Stimulated activated naive CD8-positive, alpha-beta T cell treated with anti-CD3 and anti-CD28 coated beads, Interleukin-15, Interleukin-2, amounts not matched to agents 100 ng/mL and 50 ng/mL, for 24 hours (primary cell): Measurements from ENCODE around the gene ZDHHC13.

Source experiments
- H3K27ac Mint-ChIP-seq: one replicate; pipeline ENCODE4 v1.8.0; 2021; ENCODE audit warnings: mild to moderate bottlenecking, mixed read lengths
- H3K27me3 Mint-ChIP-seq: one replicate; pipeline ENCODE4 v1.8.0; 2021; ENCODE audit warnings: mixed read lengths
- H3K36me3 Mint-ChIP-seq: one replicate; pipeline ENCODE4 v1.8.0; 2021; ENCODE audit warnings: low read depth, mixed read lengths
- H3K4me1 Mint-ChIP-seq: one replicate; pipeline ENCODE4 v1.8.0; 2021; ENCODE audit warnings: low read depth, mixed read lengths
- H3K4me3 Mint-ChIP-seq: one replicate; pipeline ENCODE4 v1.8.0; 2021; ENCODE audit warnings: mild to moderate bottlenecking, mixed read lengths
- H3K9me3 Mint-ChIP-seq: one replicate; pipeline ENCODE4 v1.8.0; 2021; ENCODE audit warnings: mixed read lengths

The ZDHHC13 gene

DNA sequence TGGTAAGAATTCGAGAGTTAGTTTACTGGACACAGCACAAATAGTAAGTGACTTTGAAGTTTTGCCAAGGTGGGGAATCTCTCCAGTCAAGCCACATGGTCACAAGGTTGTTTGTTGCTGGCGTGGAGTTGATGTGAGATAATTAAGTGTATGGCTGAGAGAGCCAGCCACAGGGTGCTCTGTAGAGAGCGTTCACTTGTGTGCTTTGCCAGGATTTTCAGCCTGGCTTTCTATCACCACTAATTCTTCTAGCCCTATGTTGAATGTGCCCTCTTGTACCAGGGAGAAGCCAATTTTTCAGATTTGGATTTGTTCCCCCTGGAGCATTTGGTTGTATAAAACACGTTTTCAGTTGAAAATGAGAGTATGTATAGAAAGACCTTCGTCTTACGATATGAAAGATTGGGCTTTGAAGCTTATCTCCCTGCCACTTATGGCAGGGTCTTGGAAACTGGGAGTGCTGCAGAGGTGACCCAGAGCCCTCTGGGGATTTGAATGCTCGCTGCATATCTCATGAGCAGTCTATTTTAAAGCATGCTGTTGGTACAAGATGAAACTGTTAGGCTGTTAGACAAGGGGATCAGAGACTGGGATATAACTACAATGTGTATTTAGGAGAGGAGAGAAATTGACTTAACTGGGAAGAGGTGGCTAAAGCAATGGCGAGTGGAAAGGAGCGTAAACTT is 56.2 kb downstream of the ZDHHC13 start:
- peaks cover 70% of the 10 kb centered on the region for H3K36me3 Mint-ChIP-seq
- no peaks in the 10 kb centered on the region for H3K27me3 Mint-ChIP-seq
- no peaks in the 10 kb centered on the region for H3K9me3 Mint-ChIP-seq
- H3K27ac Mint-ChIP-seq = no peak overlapping the region
- H3K4me1 Mint-ChIP-seq = no peaks in the 10 kb centered on the region
- no peak overlapping the region for H3K4me3 Mint-ChIP-seq

DNA sequence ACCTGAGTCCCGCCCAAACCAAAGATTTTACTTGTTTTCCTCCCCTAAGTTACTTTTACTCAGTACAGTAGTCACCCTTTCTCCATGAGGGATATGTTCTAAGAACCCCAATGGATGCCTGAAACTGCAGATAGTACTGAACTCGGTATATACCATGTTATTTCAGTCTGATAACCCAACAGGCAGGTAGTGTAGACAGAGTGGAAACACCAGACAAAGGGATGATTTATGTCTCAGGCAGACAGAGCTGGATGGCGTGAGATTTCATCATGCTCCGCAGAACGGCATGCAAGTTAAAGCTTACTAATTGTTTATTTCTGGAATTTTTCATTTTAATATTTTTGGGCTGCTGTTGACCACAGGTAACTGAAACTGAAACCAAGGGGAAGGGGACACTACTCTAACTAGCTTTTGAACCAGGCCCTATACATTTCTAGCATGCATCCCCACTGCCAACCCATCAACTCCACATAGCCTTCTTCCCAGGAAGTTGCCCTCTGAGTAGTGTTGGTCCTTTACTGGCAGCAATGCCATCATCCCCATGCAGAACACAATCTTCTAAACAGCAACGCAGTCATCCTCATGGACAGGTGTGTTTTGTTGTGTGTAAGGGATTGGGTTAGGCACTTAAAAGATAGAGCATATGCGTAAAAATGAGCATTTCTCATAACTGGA is 57.1 kb downstream of the ZDHHC13 start:
- Mint-ChIP-seq H3K36me3 (peaks cover 60% of the 10 kb centered on the region), H3K4me3 (no peak overlapping the region), H3K27ac (no peak overlapping the region), H3K4me1 (no peaks in the 10 kb centered on the region), H3K27me3 (no peaks in the 10 kb centered on the region), H3K9me3 (no peaks in the 10 kb centered on the region)

GRCh38 chr11:19176629-19177186 is 59.7 kb downstream of the ZDHHC13 start:
- H3K4me1 Mint-ChIP-seq = no peaks in the 10 kb centered on the region
- H3K36me3 Mint-ChIP-seq = peaks cover 45% of the 10 kb centered on the region
- no peak overlapping the region for H3K4me3 Mint-ChIP-seq
- no peaks in the 10 kb centered on the region for H3K27me3 Mint-ChIP-seq
- no peak overlapping the region for H3K27ac Mint-ChIP-seq
- H3K9me3 Mint-ChIP-seq = no peaks in the 10 kb centered on the region

- H3K27me3 Mint-ChIP-seq = no peaks in the 10 kb centered on the region
- no peak overlapping the region for H3K4me3 Mint-ChIP-seq
- no peaks in the 10 kb centered on the region for H3K4me1 Mint-ChIP-seq
- no peak overlapping the region for H3K27ac Mint-ChIP-seq
- no peaks in the 10 kb centered on the region for H3K9me3 Mint-ChIP-seq
- peaks cover 4% of the 10 kb centered on the region for H3K36me3 Mint-ChIP-seq
Measured at GRCh38 chr11:19181531-19182261, 64.7 kb downstream of the ZDHHC13 start.

- H3K4me3 Mint-ChIP-seq = no peak overlapping the region
- no peaks in the 10 kb centered on the region for H3K4me1 Mint-ChIP-seq
- H3K36me3 Mint-ChIP-seq = no peaks in the 10 kb centered on the region
- no peaks in the 10 kb centered on the region for H3K9me3 Mint-ChIP-seq
- H3K27ac Mint-ChIP-seq = no peak overlapping the region
- H3K27me3 Mint-ChIP-seq = no peaks in the 10 kb centered on the region
Measured at GRCh38 chr11:19183646-19184045, 66.7 kb downstream of the ZDHHC13 start.

- Mint-ChIP-seq H3K9me3 (no peaks in the 10 kb centered on the region), H3K27ac (no peak overlapping the region), H3K36me3 (no peaks in the 10 kb centered on the region), H3K27me3 (no peaks in the 10 kb centered on the region), H3K4me1 (no peaks in the 10 kb centered on the region), H3K4me3 (no peak overlapping the region)
Measured at GRCh38 chr11:19185036-19185435, 68.1 kb downstream of the ZDHHC13 start.

DNA sequence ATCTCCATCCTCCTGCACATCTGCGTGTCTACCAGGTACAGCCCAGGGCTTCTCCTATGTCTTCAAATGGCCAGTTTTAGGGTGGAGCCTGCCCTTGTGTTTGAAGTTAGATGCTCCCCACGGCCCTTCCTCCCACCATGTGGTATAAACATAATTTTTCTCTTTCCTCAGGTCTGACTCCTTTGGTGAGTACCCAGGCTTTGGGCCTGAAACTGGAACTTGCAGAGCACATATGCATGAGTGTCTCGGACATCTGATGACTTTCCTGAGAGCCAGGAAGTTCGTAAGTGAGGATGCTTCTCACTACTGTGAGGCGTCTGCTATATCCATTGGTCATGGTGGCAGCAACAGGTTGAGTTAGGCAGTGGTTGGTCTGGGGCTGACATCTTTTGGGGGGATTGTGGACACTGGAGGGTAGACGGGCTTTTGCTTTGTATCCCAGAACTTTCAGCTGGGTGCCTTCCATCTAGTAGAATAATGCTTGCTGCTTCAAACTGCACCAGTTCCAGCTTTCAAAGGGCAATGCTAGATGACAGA is 68.6 kb downstream of the ZDHHC13 start:
- Mint-ChIP-seq H3K27ac (no peak overlapping the region), H3K36me3 (no peaks in the 10 kb centered on the region), H3K27me3 (no peaks in the 10 kb centered on the region), H3K9me3 (no peaks in the 10 kb centered on the region), H3K4me3 (no peak overlapping the region), H3K4me1 (no peaks in the 10 kb centered on the region)

GRCh38 chr11:19187114-19187832 is 70.3 kb downstream of the ZDHHC13 start:
- no peaks in the 10 kb centered on the region for H3K4me1 Mint-ChIP-seq

GRCh38 chr11:19187833-19188258 is 70.9 kb downstream of the ZDHHC13 start:
- H3K27me3 Mint-ChIP-seq = no peaks in the 10 kb centered on the region

More at GRCh38 chr11:19187114-19187832, 70.3 kb downstream of the ZDHHC13 start:
- Mint-ChIP-seq H3K9me3 (no peaks in the 10 kb centered on the region), H3K4me3 (no peak overlapping the region), H3K36me3 (no peaks in the 10 kb centered on the region), H3K27me3 (no peaks in the 10 kb centered on the region), H3K27ac (no peak overlapping the region)

GRCh38 chr11:19191530-19192169 is 74.7 kb downstream of the ZDHHC13 start:
- Mint-ChIP-seq H3K9me3 (no peaks in the 10 kb centered on the region), H3K36me3 (no peaks in the 10 kb centered on the region), H3K27me3 (no peaks in the 10 kb centered on the region), H3K4me3 (no peak overlapping the region), H3K27ac (no peak overlapping the region), H3K4me1 (no peaks in the 10 kb centered on the region)

More at GRCh38 chr11:19187833-19188258, 70.9 kb downstream of the ZDHHC13 start:
- Mint-ChIP-seq H3K4me1 (no peaks in the 10 kb centered on the region), H3K27ac (no peak overlapping the region), H3K4me3 (no peak overlapping the region), H3K9me3 (no peaks in the 10 kb centered on the region), H3K36me3 (no peaks in the 10 kb centered on the region)

- Mint-ChIP-seq H3K27ac (no peak overlapping the region), H3K4me1 (no peaks in the 10 kb centered on the region), H3K4me3 (no peak overlapping the region), H3K27me3 (no peaks in the 10 kb centered on the region), H3K9me3 (no peaks in the 10 kb centered on the region), H3K36me3 (no peaks in the 10 kb centered on the region)
Measured at GRCh38 chr11:19193916-19194315, 76.9 kb downstream of the ZDHHC13 start.

GRCh38 chr11:19194620-19195308 is 77.8 kb downstream of the ZDHHC13 start:
- H3K36me3 Mint-ChIP-seq = no peaks in the 10 kb centered on the region
- no peaks in the 10 kb centered on the region for H3K9me3 Mint-ChIP-seq
- no peaks in the 10 kb centered on the region for H3K27me3 Mint-ChIP-seq
- no peaks in the 10 kb centered on the region for H3K4me1 Mint-ChIP-seq
- H3K27ac Mint-ChIP-seq = no peak overlapping the region
- no peak overlapping the region for H3K4me3 Mint-ChIP-seq

GRCh38 chr11:19196432-19196831 is 79.5 kb downstream of the ZDHHC13 start:
- Mint-ChIP-seq H3K27me3 (peaks cover 5% of the 10 kb centered on the region), H3K4me3 (no peak overlapping the region), H3K27ac (no peak overlapping the region), H3K4me1 (no peaks in the 10 kb centered on the region), H3K36me3 (no peaks in the 10 kb centered on the region), H3K9me3 (no peaks in the 10 kb centered on the region)
